Measurements from ENCODE around the gene DYNC2I2.

Gene DYNC2I2

GRCh38 chr9:128624566-128624965 is 32.1 kb downstream of the DYNC2I2 start:
- Histone ChIP-seq H3K9me3 (replicated peaks; ENCODE audit: insufficient read depth, low read length) (no peaks in the 10 kb centered on the region), H3K4me1 (ENCODE audit: low read length) (no peaks in the 10 kb centered on the region), H3K79me2 (ENCODE audit: low read length) (no peaks in the 10 kb centered on the region), H3K9ac (ENCODE audit: low read length) (no peak overlapping the region), H3F3A (ENCODE audit: insufficient read depth, low read length) (0 out of 2 replicates have a peak, but pooled peaks cover 2% of the 10 kb centered on the region), H3K9me2 (replicated peaks; ENCODE audit: insufficient read depth, low read length) (no peaks in the 10 kb centered on the region), H3K4me2 (ENCODE audit: low read depth, low read length) (no peak overlapping the region), H3K27ac (ENCODE audit: low read length) (no peak overlapping the region), H3K27me3 (replicated peaks; ENCODE audit: insufficient read depth, low read length) (no peaks in the 10 kb centered on the region), H2AFZ (ENCODE audit: low read length) (no peak overlapping the region), H4K20me1 (ENCODE audit: insufficient read depth, low read length) (no peaks in the 10 kb centered on the region), H3K4me3 (ENCODE audit: low read length) (no peak overlapping the region), H3K36me3 (replicated peaks; ENCODE audit: insufficient read depth, low read length) (peaks cover 2% of the 10 kb centered on the region; the same call in 1 of the 2 replicates)
- no peak for TF ChIP-seq EZH2phosphoT487 (IDR thresholded peaks at IDR 0.05; ENCODE audit: low read length)
- TF ChIP-seq CTCF (IDR thresholded peaks at IDR 0.05; ENCODE audit: low read length): no peak
- TF ChIP-seq EZH2 (optimal IDR thresholded peaks at IDR 0.05; ENCODE audit: low read depth, low read length): no peak
- no peak for DNase-seq

- H3K79me2 ChIP-seq (ENCODE audit: low read length): no peaks in the 10 kb centered on the region
- DNase-seq: no peak
- 0 out of 2 replicates have a peak, but pooled peaks cover 2% of the 10 kb centered on the region for H3F3A ChIP-seq (ENCODE audit: insufficient read depth, low read length)
- H3K4me3 ChIP-seq (ENCODE audit: low read length): no peak overlapping the region
- H3K9me2 ChIP-seq (replicated peaks; ENCODE audit: insufficient read depth, low read length): no peaks in the 10 kb centered on the region
- H3K27ac ChIP-seq (ENCODE audit: low read length): no peak overlapping the region
- no peak overlapping the region for H2AFZ ChIP-seq (ENCODE audit: low read length)
- no peak overlapping the region for H3K9ac ChIP-seq (ENCODE audit: low read length)
- H3K4me1 ChIP-seq (ENCODE audit: low read length): no peaks in the 10 kb centered on the region
- no peaks in the 10 kb centered on the region for H3K9me3 ChIP-seq (replicated peaks; ENCODE audit: insufficient read depth, low read length)
- H3K36me3 ChIP-seq (replicated peaks; ENCODE audit: insufficient read depth, low read length): peaks cover 4% of the 10 kb centered on the region; the same call in 1 of the 2 replicates
- no peaks in the 10 kb centered on the region for H4K20me1 ChIP-seq (ENCODE audit: insufficient read depth, low read length)
- H3K4me2 ChIP-seq (ENCODE audit: low read depth, low read length): no peak overlapping the region
- no peaks in the 10 kb centered on the region for H3K27me3 ChIP-seq (replicated peaks; ENCODE audit: insufficient read depth, low read length)
- TF ChIP-seq EZH2phosphoT487 (IDR thresholded peaks at IDR 0.05; ENCODE audit: low read length): no peak
- TF ChIP-seq EZH2 (optimal IDR thresholded peaks at IDR 0.05; ENCODE audit: low read depth, low read length): no peak
- no peak for TF ChIP-seq CTCF (IDR thresholded peaks at IDR 0.05; ENCODE audit: low read length)
These were observed 34.8 kb downstream of the DYNC2I2 start for GRCh38 chr9:128621730-128622455.

- Histone ChIP-seq H3K79me2 (ENCODE audit: low read length) (no peaks in the 10 kb centered on the region), H3K36me3 (replicated peaks; ENCODE audit: insufficient read depth, low read length) (peaks cover 4% of the 10 kb centered on the region; the same call in 1 of the 2 replicates)
- TF ChIP-seq EZH2phosphoT487 (IDR thresholded peaks at IDR 0.05; ENCODE audit: low read length) (no peak), EZH2 (optimal IDR thresholded peaks at IDR 0.05; ENCODE audit: low read depth, low read length) (no peak), CTCF (IDR thresholded peaks at IDR 0.05; ENCODE audit: low read length) (no peak)
These were observed 36.9 kb downstream of the DYNC2I2 start for GRCh38 chr9:128619779-128620178.

More at GRCh38 chr9:128619779-128620178, 36.9 kb downstream of the DYNC2I2 start:
- no peak overlapping the region for H3K4me3 ChIP-seq (ENCODE audit: low read length)
- no peak overlapping the region for H3K27ac ChIP-seq (ENCODE audit: low read length)
- 0 out of 2 replicates have a peak, but pooled peaks cover 2% of the 10 kb centered on the region for H3F3A ChIP-seq (ENCODE audit: insufficient read depth, low read length)
- no peaks in the 10 kb centered on the region for H3K4me1 ChIP-seq (ENCODE audit: low read length)
- no peaks in the 10 kb centered on the region for H4K20me1 ChIP-seq (ENCODE audit: insufficient read depth, low read length)
- H2AFZ ChIP-seq (ENCODE audit: low read length): no peak overlapping the region
- H3K9me2 ChIP-seq (replicated peaks; ENCODE audit: insufficient read depth, low read length): no peaks in the 10 kb centered on the region
- H3K27me3 ChIP-seq (replicated peaks; ENCODE audit: insufficient read depth, low read length): no peaks in the 10 kb centered on the region
- H3K4me2 ChIP-seq (ENCODE audit: low read depth, low read length): no peak overlapping the region
- DNase-seq: no peak
- no peaks in the 10 kb centered on the region for H3K9me3 ChIP-seq (replicated peaks; ENCODE audit: insufficient read depth, low read length)
- H3K9ac ChIP-seq (ENCODE audit: low read length): no peak overlapping the region

Measured in MM.1S (cell line).